Amniotic stem cell (primary cell): ENCODE results near the gene TAF10.

Experiments used
- DNase-seq: peaks from one replicate; lab custom pipeline; 2025; lab: John Stamatoyannopoulos, UW

TAF10 gene

GRCh38 chr11:6576471-6577373 is 35.3 kb downstream of the TAF10 start:
- no peak for DNase-seq

GRCh38 chr11:6574816-6575715 is 37.0 kb downstream of the TAF10 start:
- no peak for DNase-seq

- DNase-seq, result no peak
These were observed 39.8 kb downstream of the TAF10 start for GRCh38 chr11:6572215-6572614.

- no peak for DNase-seq
These were observed 40.5 kb downstream of the TAF10 start for GRCh38 chr11:6571434-6572008.

- DNase-seq, result no peak
These were observed 41.2 kb downstream of the TAF10 start for GRCh38 chr11:6570691-6571427.

- no peak for DNase-seq
These were observed 42.3 kb downstream of the TAF10 start for GRCh38 chr11:6569706-6570105.

GRCh38 chr11:6568191-6568918 is 43.7 kb downstream of the TAF10 start:
- no peak for DNase-seq

- DNase-seq, result no peak
These were observed 44.7 kb downstream of the TAF10 start for GRCh38 chr11:6567371-6567745.

- DNase-seq, result no peak
These were observed 45.2 kb downstream of the TAF10 start for GRCh38 chr11:6566704-6567370.

- no peak for DNase-seq
These were observed 45.9 kb downstream of the TAF10 start for GRCh38 chr11:6565988-6566703.

- DNase-seq, result no peak
These were observed 46.7 kb downstream of the TAF10 start for GRCh38 chr11:6565325-6565724.

GRCh38 chr11:6563667-6564066 is 48.3 kb downstream of the TAF10 start:
- no peak for DNase-seq

- no peak for DNase-seq
These were observed 48.8 kb downstream of the TAF10 start for GRCh38 chr11:6563121-6563619.

- DNase-seq, result no peak
These were observed 50.7 kb downstream of the TAF10 start for GRCh38 chr11:6561288-6561687.
